H1 (cell line): Measurements from ENCODE around the gene CNTN5. TPM values are rescaled to one million over a fixed set of nuclear protein-coding genes. Genes with fewer than 3 reads are reported as not detected.

Experiments used
- CTCF ChIA-PET: fragments of 300-600 bp; sonication (Branson Sonifier 250); formaldehyde crosslinking; loops from one replicate; lab custom pipeline; 2021; ENCODE audit not compliant: partially characterized antibody; lab: Charles Lee
- POLR2A ChIA-PET: fragments of 300-600 bp; sonication (Branson Sonifier 250); formaldehyde crosslinking; loops from one replicate; lab custom pipeline; 2021; ENCODE audit warnings: inconsistent platforms; ENCODE audit not compliant: partially characterized antibody; lab: Charles Lee
- DNase-seq, 2 experiments: peaks; one replicate each; pipeline versions ENCODE4 v3.0.0 to v3.0.0-alpha.2; 2010 to 2022; ENCODE audit warnings: low spot score in 2 of 2, low read depth in 1 of 2, mixed read lengths in 1 of 2
- FAIRE-seq: peaks from 2 replicates; lab custom pipeline; 2011; peaks lifted over from hg19 to GRCh38; lab: Jason Lieb, UNC
- H2AFZ ChIP-seq: 2 replicates; pipeline ENCODE4 v1.8.1; 2012; ENCODE audit warnings: low read length, inconsistent platforms
- H2AK5ac ChIP-seq: 2 replicates; pipeline ENCODE4 v1.6.1; 2013; ENCODE audit warnings: low read depth, low read length
- H2BK120ac ChIP-seq: replicated peaks from 2 replicates; pipeline ENCODE3; 2013; ENCODE audit warnings: low read depth, low read length, inconsistent platforms
- H2BK12ac ChIP-seq: 2 replicates; pipeline ENCODE4 v1.6.1; 2013; ENCODE audit warnings: low read depth, low read length
- H2BK15ac ChIP-seq: 2 replicates; pipeline ENCODE4 v1.6.1; 2013; ENCODE audit warnings: low read length
- H2BK20ac ChIP-seq: 2 replicates; pipeline ENCODE4 v1.6.1; 2013; ENCODE audit warnings: low read length
- H2BK5ac ChIP-seq: 2 replicates; pipeline ENCODE4 v1.6.1; 2013; ENCODE audit warnings: low read depth, low read length
- H3K14ac ChIP-seq: 2 replicates; pipeline ENCODE4 v1.6.1; 2013; ENCODE audit warnings: inconsistent platforms; ENCODE audit not compliant: insufficient read length
- H3K18ac ChIP-seq: 2 replicates; pipeline ENCODE4 v1.6.1; 2013; ENCODE audit warnings: low read length; ENCODE audit errors: extremely low read depth
- H3K23ac ChIP-seq: 2 replicates; pipeline ENCODE4 v1.6.1; 2013; ENCODE audit warnings: inconsistent platforms; ENCODE audit not compliant: insufficient read length
- H3K23me2 ChIP-seq: 2 replicates; pipeline ENCODE4 v1.6.1; 2013; ENCODE audit warnings: low read depth, low read length
- H3K27ac ChIP-seq: 2 replicates; pipeline ENCODE4 v1.6.1; 2011; ENCODE audit warnings: low read depth, low read length, inconsistent platforms
- H3K27me3 ChIP-seq, 4 experiments: replicated peaks in 1 of 4; 1 replicate in 1 of 4; 2 replicates in 3 of 4; pipeline versions ENCODE4 v1.6.1 to v1.8.1; 2011 to 2013; ENCODE audit warnings: low read length in 3 of 4, mild to moderate bottlenecking in 3 of 4, inconsistent platforms in 2 of 4, mixed read lengths in 2 of 4, moderate library complexity in 1 of 4; ENCODE audit not compliant: control insufficient read depth in 3 of 4, insufficient read depth in 3 of 4; ENCODE audit errors: extremely low read depth in 1 of 4
- H3K36me3 ChIP-seq, 4 experiments: 2 replicates each; pipeline versions ENCODE4 v1.6.1 to v1.8.1; 2011 to 2013; ENCODE audit warnings: mild to moderate bottlenecking in 4 of 4, low read length in 3 of 4, moderate library complexity in 2 of 4, control low read depth in 1 of 4, inconsistent platforms in 1 of 4; ENCODE audit not compliant: insufficient read depth in 4 of 4, control insufficient read depth in 2 of 4
- H3K4ac ChIP-seq: replicated peaks from 2 replicates; pipeline ENCODE3; 2013; ENCODE audit warnings: low read length, low read depth, mixed read lengths, inconsistent platforms; ENCODE audit not compliant: insufficient read length
- H3K4me1 ChIP-seq, 4 experiments: replicated peaks in 1 of 4; 1 replicate in 1 of 4; 2 replicates in 3 of 4; pipeline versions ENCODE4 v1.6.1 to v1.8.1; 2011 to 2013; ENCODE audit warnings: low read length in 3 of 4, inconsistent platforms in 2 of 4, mixed read lengths in 1 of 4; ENCODE audit not compliant: insufficient read depth in 4 of 4, control insufficient read depth in 3 of 4
- H3K4me2 ChIP-seq, 2 experiments: 2 replicates each; pipeline versions ENCODE4 v1.6.1 to v1.8.1; 2011 to 2013; ENCODE audit warnings: low read depth in 2 of 2, low read length in 2 of 2, control low read depth in 1 of 2, inconsistent platforms in 1 of 2, mild to moderate bottlenecking in 1 of 2; ENCODE audit not compliant: insufficient read depth in 1 of 2
- H3K4me3 ChIP-seq, 4 experiments: fragments of 200-600, 300-600 bp in 1 of 4; sonication (generic), shearing (Covaris generic), sonication (Bioruptor Twin) in 1 of 4; 2 replicates each; pipeline versions ENCODE4 v1.5.1 to v1.8.1; 2011 to 2016; ENCODE audit warnings: low read length in 4 of 4, low read depth in 3 of 4, control low read depth in 2 of 4, inconsistent platforms in 2 of 4, mild to moderate bottlenecking in 2 of 4, mixed read lengths in 1 of 4, moderate library complexity in 1 of 4; ENCODE audit not compliant: insufficient read depth in 2 of 4; ENCODE audit errors: extremely low read depth in 1 of 4
- H3K56ac ChIP-seq: replicated peaks from 2 replicates; pipeline ENCODE3; 2013; ENCODE audit warnings: low read depth, mild to moderate bottlenecking, mixed read lengths, low read length, inconsistent platforms; ENCODE audit not compliant: insufficient read length
- H3K79me1 ChIP-seq: 2 replicates; pipeline ENCODE4 v1.6.1; 2013; ENCODE audit warnings: low read depth, low read length, control low read depth
- H3K79me2 ChIP-seq, 2 experiments: 2 replicates each; pipeline versions ENCODE4 v1.6.1 to v1.8.1; 2012 to 2013; ENCODE audit warnings: low read length in 2 of 2, mild to moderate bottlenecking in 2 of 2, inconsistent platforms in 1 of 2; ENCODE audit not compliant: insufficient read depth in 2 of 2, control insufficient read depth in 1 of 2
- H3K9ac ChIP-seq, 4 experiments: replicated peaks in 1 of 4; 1 replicate in 1 of 4; 2 replicates in 3 of 4; pipeline versions ENCODE4 v1.6.1 to v1.8.1; 2011 to 2013; ENCODE audit warnings: low read depth in 3 of 4, low read length in 3 of 4, control low read depth in 2 of 4, mild to moderate bottlenecking in 2 of 4, moderate library complexity in 2 of 4, inconsistent platforms in 1 of 4; ENCODE audit errors: extremely low read depth in 1 of 4
- H3K9me3 ChIP-seq, 2 experiments: 2 replicates each; pipeline versions ENCODE4 v1.6.1 to v1.8.1; 2012 to 2013; ENCODE audit warnings: mild to moderate bottlenecking in 2 of 2, moderate library complexity in 2 of 2, control low read depth in 1 of 2, inconsistent platforms in 1 of 2, low read depth in 1 of 2, low read length in 1 of 2, mixed read lengths in 1 of 2; ENCODE audit not compliant: insufficient read depth in 2 of 2
- H4K20me1 ChIP-seq, 2 experiments: replicated peaks in 1 of 2; 2 replicates each; pipeline versions ENCODE3 to v1.8.1; 2011 to 2013; ENCODE audit warnings: inconsistent platforms in 2 of 2, low read length in 2 of 2, mild to moderate bottlenecking in 1 of 2; ENCODE audit not compliant: insufficient read depth in 2 of 2, control insufficient read depth in 1 of 2
- H4K5ac ChIP-seq: 2 replicates; pipeline ENCODE4 v1.6.1; 2013; ENCODE audit warnings: low read length, low read depth, mixed read lengths, inconsistent platforms; ENCODE audit not compliant: insufficient read length
- H4K8ac ChIP-seq: 2 replicates; pipeline ENCODE4 v1.8.0; 2013; ENCODE audit warnings: mild to moderate bottlenecking, moderate library complexity, low read length, inconsistent platforms; ENCODE audit not compliant: insufficient read depth; ENCODE audit errors: extremely low read depth
- H4K91ac ChIP-seq: replicated peaks from 2 replicates; pipeline ENCODE3; 2013; ENCODE audit warnings: low read length, mixed read lengths, inconsistent platforms; ENCODE audit not compliant: insufficient read length
- CTCF ChIP-seq, 3 experiments: IDR thresholded peaks; 1 replicate in 2 of 3; 2 replicates in 1 of 3; pipeline versions ENCODE4 v1.5.1 to v1.6.1; 2011; ENCODE audit warnings: low read length in 3 of 3, mild to moderate bottlenecking in 3 of 3, inconsistent platforms in 2 of 3, low read depth in 1 of 3, moderate library complexity in 1 of 3; ENCODE audit not compliant: insufficient read depth in 1 of 3; ENCODE audit errors: control extremely low read depth in 1 of 3
- EP300 ChIP-seq, 2 experiments: IDR thresholded peaks; 1 replicate in 1 of 2; 2 replicates in 1 of 2; pipeline ENCODE4 v1.6.1; 2011 to 2012; ENCODE audit warnings: low read depth in 2 of 2, low read length in 2 of 2, mild to moderate bottlenecking in 2 of 2, borderline replicate concordance in 1 of 2, inconsistent platforms in 1 of 2, moderate library complexity in 1 of 2
- GABPA ChIP-seq: IDR thresholded peaks from 2 replicates; pipeline ENCODE4 v1.6.1; 2011; ENCODE audit warnings: mild to moderate bottlenecking, low read length, moderate library complexity, borderline replicate concordance; ENCODE audit not compliant: insufficient read depth
- SP1 ChIP-seq: IDR thresholded peaks from 2 replicates; pipeline ENCODE4 v1.6.1; 2011; ENCODE audit warnings: low read depth, low read length
- WGBS, 2 experiments: shearing (Covaris generic) in 1 of 2; methylation state at CpG; one replicate each; pipeline versions ENCODE4 v1.1.6 to v1.1.7; 2013 to 2015; ENCODE audit warnings: low lambda C conversion rate in 2 of 2, mixed read lengths in 2 of 2, inconsistent platforms in 1 of 2, low coverage in 1 of 2, missing lambda C conversion rate in 1 of 2; ENCODE audit not compliant: insufficient replicate concordance in 2 of 2, insufficient coverage in 1 of 2, insufficient read length in 1 of 2; ENCODE audit errors: extremely low coverage in 1 of 2, missing lambda C conversion rate in 1 of 2; 5-methylcytosine and 5-hydroxymethylcytosine counted together
- polyA plus RNA-seq, 7 experiments: library from polyadenylated mRNA; depleted of rRNA in 3 of 7; stranded (reverse) in 5 of 7; unstranded in 2 of 7; fragments of >200 nt in 5 of 7; fragments of 200-250 nt in 2 of 7; gene quantifications; 1 replicate in 5 of 7; 2 replicates in 1 of 7; 4 replicates in 1 of 7; pipeline versions ENCODE4 v1.2.1 to v1.2.3, GENCODE V29; 2011 to 2013; ENCODE audit warnings: missing spikeins in 2 of 7, mixed read lengths in 2 of 7
- total RNA-seq: library from RNA; stranded (reverse); fragmentation: NEBNext Ultra II Directional; extraction: Animal tissue kit (Norgen Biotek cat#: 25700); gene quantifications from 2 replicates; pipeline ENCODE4 v1.2.1, GENCODE V29; 2021

The CNTN5 gene
- total and polyA plus RNA-seq, 2 of the 8 experiments (the other 6 are each of a cell fraction or from before 2014, with no cell fraction given) = not detected

GRCh38 chr11:99425596-99425995 is 404.8 kb downstream of the CNTN5 start:
- Histone ChIP-seq H3K23me2 (no peaks in the 10 kb centered on the region), H3K4me1 (peaks cover 4 to 23% (median 17%) of the 10 kb centered on the region in 4 experiments), H3K27ac (no peak overlapping the region), H3K14ac (no peak overlapping the region), H3K79me2 (no peaks in the 10 kb centered on the region), H4K8ac (no peak overlapping the region), H3K4ac (no peak overlapping the region), H3K9ac (no peak overlapping the region), H2BK12ac (peak overlapping the region; percentile 99), H2AFZ (no peak overlapping the region), H3K56ac (no peak overlapping the region), H3K27me3 (peaks cover 0 to 12% (median 3%) of the 10 kb centered on the region in 4 experiments; a peak in 5 of 7 replicates), H4K20me1 (no peaks in the 10 kb centered on the region), H3K18ac (no peak overlapping the region), H2BK5ac (peak overlapping the region; percentile 49; the same call in 1 of the 2 replicates), H2BK15ac (peak overlapping the region; percentile 92; the same call in 1 of the 2 replicates), H3K4me2 (no peak overlapping the region), H3K23ac (no peak overlapping the region), H4K5ac (no peak overlapping the region), H3K36me3 (no peaks in the 10 kb centered on the region), H3K79me1 (no peaks in the 10 kb centered on the region), H2BK120ac (peak overlapping the region; percentile 90), H2AK5ac (peak overlapping the region; percentile 97; the same call in 1 of the 2 replicates), H3K4me3 (no peak overlapping the region), H3K9me3 (no peaks in the 10 kb centered on the region), H4K91ac (peak overlapping the region; percentile 80), H2BK20ac (peak overlapping the region; percentile 61; the same call in 1 of the 2 replicates)
- FAIRE-seq (no peak), DNase-seq (no peak)
- CTCF ChIA-PET = interaction anchor here (1.2 kb wide), 1 partner anchor 128 kb away, joined by 3 read pairs; no protein-coding TSS in a partner anchor
- 92% methylated on average over 1 of the region's 2 CpGs; no CpG with 5 or more reads in 1 of the 2 experiments for WGBS, 2 experiments
- POLR2A ChIA-PET = no interaction called here
- TF ChIP-seq SP1 (no peak), CTCF (IDR thresholded peaks at IDR 0.05; ENCODE audit: control extremely low read depth in 1 of 3, insufficient read depth in 1 of 3, low read depth in 1 of 3, low read length in 3 of 3) (no peak), GABPA (no peak), EP300 (IDR thresholded peaks at IDR 0.05; ENCODE audit: borderline replicate concordance in 1 of 2, low read depth in 2 of 2, low read length in 2 of 2) (no peak)
